Activated CD4-positive, CD25-positive, alpha-beta regulatory T cell treated with anti-CD3 and anti-CD28 coated beads, Interleukin-2, amount 50 U/mL, for 72 hours (primary cell): ENCODE data around the gene MAP3K7CL.
"Not testable (repeated sequence)": the region's sequence is repeated elsewhere in the genome, so short reads cannot be mapped to it uniquely, and the experiment has no call there.

ENCODE experiments used
- DNase-seq: peaks from one replicate; pipeline ENCODE4 v3.0.0; 2021

Gene MAP3K7CL

GRCh38 chr21:29135481-29135880 lies 5.0 kb downstream of the MAP3K7CL start:
- DNase-seq: no peak

- no peak for DNase-seq
Measured at GRCh38 chr21:29136033-29136432, 5.6 kb downstream of the MAP3K7CL start.

- no peak for DNase-seq
Measured at GRCh38 chr21:29144736-29145353, 14.4 kb downstream of the MAP3K7CL start.

GRCh38 chr21:29145354-29145782 lies 14.9 kb downstream of the MAP3K7CL start:
- no peak for DNase-seq

GRCh38 chr21:29145852-29146453 lies 15.5 kb downstream of the MAP3K7CL start:
- DNase-seq: no peak

GRCh38 chr21:29146726-29147125 lies 16.3 kb downstream of the MAP3K7CL start:
- DNase-seq: no peak

GRCh38 chr21:29148530-29148929 lies 18.1 kb downstream of the MAP3K7CL start:
- no peak for DNase-seq

GRCh38 chr21:29149808-29150425 lies 19.5 kb downstream of the MAP3K7CL start:
- no peak for DNase-seq

- no peak for DNase-seq
Measured at GRCh38 chr21:29151931-29152330, 21.5 kb downstream of the MAP3K7CL start.

GRCh38 chr21:29152916-29153315 lies 22.5 kb downstream of the MAP3K7CL start:
- DNase-seq: no peak

- DNase-seq: no peak
Measured at GRCh38 chr21:29154270-29154669, 23.8 kb downstream of the MAP3K7CL start.

- DNase-seq: no peak
Measured at GRCh38 chr21:29155118-29155932, 24.9 kb downstream of the MAP3K7CL start.

- DNase-seq: no peak
Measured at GRCh38 chr21:29155933-29156260, 25.5 kb downstream of the MAP3K7CL start.

- no peak for DNase-seq
Measured at GRCh38 chr21:29157080-29157479, 26.6 kb downstream of the MAP3K7CL start.

- DNase-seq: no peak
Measured at GRCh38 chr21:29159842-29160241, 29.4 kb downstream of the MAP3K7CL start.

GRCh38 chr21:29162825-29163224 lies 32.4 kb downstream of the MAP3K7CL start:
- DNase-seq: not testable (repeated sequence)

- no peak for DNase-seq
Measured at GRCh38 chr21:29163341-29164115, 33.1 kb downstream of the MAP3K7CL start.

- DNase-seq: no peak
Measured at GRCh38 chr21:29164323-29164942, 34.0 kb downstream of the MAP3K7CL start.

GRCh38 chr21:29166323-29166722 lies 35.9 kb downstream of the MAP3K7CL start:
- DNase-seq: no peak

- DNase-seq: no peak
Measured at GRCh38 chr21:29166853-29167252, 36.4 kb downstream of the MAP3K7CL start.

GRCh38 chr21:29167481-29167880 lies 37.0 kb downstream of the MAP3K7CL start:
- DNase-seq: not testable (repeated sequence)

- no peak for DNase-seq
Measured at GRCh38 chr21:29168891-29169315, 38.5 kb downstream of the MAP3K7CL start.
